OCI-LY1 (cell line): Measurements from ENCODE around the gene MTMR1.

Experiments
- H2AFZ ChIP-seq: fragments of 200-600 bp; sonication (generic), shearing (Covaris generic); 2 replicates; pipeline ENCODE4 v1.6.0; 2014; ENCODE audit warnings: antibody characterized with exemption, mild to moderate bottlenecking, low read length
- H3F3A ChIP-seq: fragments of 200-600 bp; sonication (generic), shearing (Covaris generic); 2 replicates; pipeline ENCODE4 v1.6.0; 2014; ENCODE audit warnings: mild to moderate bottlenecking, antibody characterized with exemption, low read length, moderate library complexity; ENCODE audit not compliant: insufficient read depth
- H3K27ac ChIP-seq: fragments of 200-600 bp; sonication (generic); 2 replicates; pipeline ENCODE4 v1.5.1; 2014; ENCODE audit warnings: low read length, mixed run types, mild to moderate bottlenecking, low read depth; ENCODE audit not compliant: poor library complexity, severe bottlenecking
- H3K27me3 ChIP-seq: fragments of 200-600 bp; sonication (generic); 2 replicates; pipeline ENCODE4 v1.6.0; 2014; ENCODE audit warnings: antibody characterized with exemption, mild to moderate bottlenecking, low read length, moderate library complexity; ENCODE audit not compliant: insufficient read depth
- H3K36me3 ChIP-seq: fragments of 200-600 bp; sonication (generic); 2 replicates; pipeline ENCODE4 v1.6.1; 2014; ENCODE audit warnings: mild to moderate bottlenecking, antibody characterized with exemption, low read length, moderate library complexity, mixed read lengths; ENCODE audit not compliant: insufficient read depth
- H3K4me1 ChIP-seq: fragments of 200-600 bp; sonication (generic); 2 replicates; pipeline ENCODE4 v1.5.1; 2014; ENCODE audit warnings: mild to moderate bottlenecking, low read length, moderate library complexity; ENCODE audit not compliant: insufficient read depth, severe bottlenecking
- H3K4me2 ChIP-seq: fragments of 200-600 bp; sonication (generic), shearing (Covaris generic); 2 replicates; pipeline ENCODE4 v1.6.1; 2014; ENCODE audit warnings: low read length
- H3K4me3 ChIP-seq: fragments of 200-600 bp; sonication (generic); 2 replicates; pipeline ENCODE4 v1.5.1; 2014; ENCODE audit warnings: low read length, low read depth, mild to moderate bottlenecking, mixed read lengths; ENCODE audit not compliant: poor library complexity, severe bottlenecking
- H3K79me2 ChIP-seq: fragments of 200-600 bp; shearing (Covaris generic); 2 replicates; pipeline ENCODE4 v1.6.1; 2016; ENCODE audit warnings: mixed run types, low read length, mixed read lengths; ENCODE audit not compliant: insufficient read depth
- H3K9ac ChIP-seq: fragments of 200-600 bp; sonication (generic), shearing (Covaris generic); 2 replicates; pipeline ENCODE4 v1.6.1; 2014; ENCODE audit warnings: mild to moderate bottlenecking, low read length, mixed read lengths
- H3K9me2 ChIP-seq: fragments of 200-600 bp; sonication (generic), shearing (Covaris generic); 2 replicates; pipeline ENCODE4 v1.6.1; 2014; ENCODE audit warnings: low read depth, mild to moderate bottlenecking, low read length, mixed read lengths
- H3K9me3 ChIP-seq: fragments of 200-600 bp; shearing (Covaris generic); 2 replicates; pipeline ENCODE4 v1.6.1; 2014; ENCODE audit warnings: low read length, mixed read lengths
- H4K20me1 ChIP-seq: fragments of 200-600 bp; sonication (generic), shearing (Covaris generic); 2 replicates; pipeline ENCODE4 v1.6.0; 2016; ENCODE audit warnings: mild to moderate bottlenecking, low read length; ENCODE audit not compliant: insufficient read depth
- EZH2 ChIP-seq: fragments of 200-600 bp; sonication (generic), shearing (Covaris generic); IDR thresholded peaks from 2 replicates; pipeline ENCODE4 v1.8.0; 2017; ENCODE audit warnings: borderline replicate concordance, mixed run types, mild to moderate bottlenecking, antibody characterized with exemption, low read length, moderate library complexity, mixed read lengths
- TF ChIP-seq, protein P1 (sequence below): fragments of 200-600 bp; sonication (generic), shearing (Covaris generic); IDR thresholded peaks from 2 replicates; pipeline ENCODE4 v1.5.1; 2017; ENCODE audit warnings: mild to moderate bottlenecking, antibody characterized with exemption, low read length, moderate library complexity, mixed read lengths

Gene MTMR1

DNA sequence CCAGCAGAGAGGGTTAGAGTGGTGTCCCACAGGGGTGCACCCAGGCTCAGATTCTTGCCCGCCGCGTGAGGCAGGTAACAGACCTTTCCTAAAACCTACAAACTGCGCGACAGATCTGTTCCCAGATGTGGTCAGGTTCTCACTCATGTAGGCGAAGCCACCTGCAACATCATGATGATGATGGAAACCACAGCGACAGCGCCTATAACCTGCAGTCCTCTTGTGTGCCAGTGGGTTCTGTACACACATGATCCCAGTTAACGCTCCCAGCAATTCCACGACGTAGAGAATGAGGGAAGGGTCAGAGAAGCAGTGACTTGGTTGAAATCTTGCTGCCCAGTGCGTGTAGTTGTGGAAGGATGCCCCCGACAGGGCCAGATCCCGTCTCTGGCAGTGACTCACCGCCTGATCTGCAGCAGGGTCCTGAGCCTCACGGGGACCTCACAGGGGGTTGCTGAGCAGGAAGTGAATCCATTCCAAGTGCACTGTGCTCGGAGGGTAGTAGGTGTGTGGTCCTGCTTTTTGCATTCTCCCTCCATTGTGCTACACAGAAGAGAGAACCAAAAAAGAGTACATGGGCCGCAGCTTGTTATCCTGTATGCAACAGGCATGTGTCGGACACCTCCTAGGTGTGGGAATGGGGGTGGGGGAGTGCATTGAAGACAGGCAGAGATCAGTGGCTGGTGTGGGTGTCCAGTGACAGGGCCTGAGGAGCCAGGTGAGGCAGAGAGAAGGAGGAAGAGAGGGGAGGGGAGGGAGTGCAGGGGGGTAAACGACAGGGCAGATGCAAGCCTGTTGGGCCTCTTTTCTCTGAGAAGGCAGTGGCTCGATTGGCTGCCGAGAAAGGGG is 66.6 kb downstream of the MTMR1 start:
- no peaks in the 10 kb centered on the region for H3K4me1 ChIP-seq
- no peaks in the 10 kb centered on the region for H4K20me1 ChIP-seq
- H3K9ac ChIP-seq, result no peak overlapping the region
- no peak overlapping the region for H2AFZ ChIP-seq
- no peaks in the 10 kb centered on the region for H3K9me3 ChIP-seq
- TF ChIP-seq, protein P1, sequence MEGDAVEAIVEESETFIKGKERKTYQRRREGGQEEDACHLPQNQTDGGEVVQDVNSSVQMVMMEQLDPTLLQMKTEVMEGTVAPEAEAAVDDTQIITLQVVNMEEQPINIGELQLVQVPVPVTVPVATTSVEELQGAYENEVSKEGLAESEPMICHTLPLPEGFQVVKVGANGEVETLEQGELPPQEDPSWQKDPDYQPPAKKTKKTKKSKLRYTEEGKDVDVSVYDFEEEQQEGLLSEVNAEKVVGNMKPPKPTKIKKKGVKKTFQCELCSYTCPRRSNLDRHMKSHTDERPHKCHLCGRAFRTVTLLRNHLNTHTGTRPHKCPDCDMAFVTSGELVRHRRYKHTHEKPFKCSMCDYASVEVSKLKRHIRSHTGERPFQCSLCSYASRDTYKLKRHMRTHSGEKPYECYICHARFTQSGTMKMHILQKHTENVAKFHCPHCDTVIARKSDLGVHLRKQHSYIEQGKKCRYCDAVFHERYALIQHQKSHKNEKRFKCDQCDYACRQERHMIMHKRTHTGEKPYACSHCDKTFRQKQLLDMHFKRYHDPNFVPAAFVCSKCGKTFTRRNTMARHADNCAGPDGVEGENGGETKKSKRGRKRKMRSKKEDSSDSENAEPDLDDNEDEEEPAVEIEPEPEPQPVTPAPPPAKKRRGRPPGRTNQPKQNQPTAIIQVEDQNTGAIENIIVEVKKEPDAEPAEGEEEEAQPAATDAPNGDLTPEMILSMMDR, result no peak
- no peak for TF ChIP-seq EZH2
- no peak overlapping the region for H3K4me2 ChIP-seq
- H3K27me3 ChIP-seq, result no peaks in the 10 kb centered on the region
- H3K36me3 ChIP-seq, result peaks cover 4% of the 10 kb centered on the region; the same call in 1 of the 2 replicates
- no peak overlapping the region for H3K4me3 ChIP-seq
- H3K79me2 ChIP-seq, result no peaks in the 10 kb centered on the region
- no peak overlapping the region for H3K27ac ChIP-seq
- H3K9me2 ChIP-seq, result no peaks in the 10 kb centered on the region
- no peaks in the 10 kb centered on the region for H3F3A ChIP-seq

DNA sequence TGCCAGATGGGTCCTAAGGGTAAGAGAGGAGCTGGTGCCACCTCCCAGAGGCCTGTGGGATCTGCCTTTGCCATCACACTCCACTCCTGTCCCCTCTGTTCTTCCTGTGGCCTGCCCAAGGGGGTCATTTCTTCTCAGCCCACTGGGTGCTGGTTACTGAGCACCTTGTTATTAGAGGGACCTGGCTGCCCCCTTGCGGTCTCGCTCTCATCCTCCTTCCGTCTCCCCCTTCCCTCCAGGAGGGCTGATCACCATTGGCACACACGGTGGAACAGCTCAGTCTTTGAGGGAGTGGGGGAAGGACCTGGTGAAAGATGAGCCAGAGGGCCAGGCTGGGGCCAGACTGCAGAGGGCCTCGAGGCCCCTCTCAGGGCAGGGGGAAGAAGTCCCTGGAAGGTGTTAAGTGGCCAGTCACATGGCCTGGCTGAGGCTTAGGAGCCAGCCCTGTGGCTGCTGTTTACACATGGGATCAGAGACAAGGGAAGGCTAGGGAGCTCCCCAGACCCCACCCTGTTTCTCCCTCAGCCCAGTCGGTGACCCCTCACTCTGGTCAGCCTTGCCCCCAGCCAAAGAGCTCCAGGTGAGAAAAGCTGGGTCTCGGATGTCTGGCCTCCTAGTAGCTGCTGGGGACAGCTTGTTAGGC is 68.1 kb downstream of the MTMR1 start:
- no peaks in the 10 kb centered on the region for H3K9me2 ChIP-seq
- H3K9me3 ChIP-seq, result no peaks in the 10 kb centered on the region
- H3K9ac ChIP-seq, result no peak overlapping the region
- no peak overlapping the region for H3K27ac ChIP-seq
- H3F3A ChIP-seq, result no peaks in the 10 kb centered on the region
- H3K4me2 ChIP-seq, result no peak overlapping the region
- no peaks in the 10 kb centered on the region for H4K20me1 ChIP-seq
- no peaks in the 10 kb centered on the region for H3K27me3 ChIP-seq
- H3K4me1 ChIP-seq, result no peaks in the 10 kb centered on the region
- no peaks in the 10 kb centered on the region for H3K36me3 ChIP-seq
- no peak for TF ChIP-seq EZH2
- TF ChIP-seq, protein P1, result no peak
- H3K79me2 ChIP-seq, result no peaks in the 10 kb centered on the region
- H3K4me3 ChIP-seq, result no peak overlapping the region
- H2AFZ ChIP-seq, result no peak overlapping the region

DNA sequence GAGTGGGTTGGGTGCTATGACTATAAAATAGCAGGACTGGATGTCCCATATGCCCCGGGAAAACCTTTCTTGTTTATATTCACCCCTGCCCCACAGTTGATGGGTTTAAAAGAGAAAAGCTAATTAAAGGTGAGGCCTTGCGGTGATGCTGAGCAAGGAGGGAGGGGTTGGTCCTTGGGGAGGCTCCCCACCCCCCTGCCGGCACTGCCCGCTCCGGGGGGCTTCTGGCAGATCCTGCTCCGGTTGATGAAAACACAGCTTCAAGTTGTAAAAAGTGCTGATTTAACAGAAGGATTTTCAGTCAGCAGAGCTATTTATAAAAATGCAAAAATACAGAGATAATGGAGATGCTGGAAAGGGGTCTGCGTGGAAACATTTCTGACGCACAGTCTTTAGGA is 68.6 kb downstream of the MTMR1 start:
- Histone ChIP-seq H4K20me1 (no peaks in the 10 kb centered on the region), H3K79me2 (no peaks in the 10 kb centered on the region), H3K9me2 (no peaks in the 10 kb centered on the region), H3K27ac (no peak overlapping the region), H3K27me3 (no peaks in the 10 kb centered on the region), H3K4me2 (no peak overlapping the region), H3K9me3 (no peaks in the 10 kb centered on the region), H3K9ac (no peak overlapping the region), H3K4me3 (no peak overlapping the region), H3K36me3 (no peaks in the 10 kb centered on the region), H3K4me1 (no peaks in the 10 kb centered on the region), H2AFZ (no peak overlapping the region), H3F3A (no peaks in the 10 kb centered on the region)
- no peak for TF ChIP-seq EZH2
- TF ChIP-seq, protein P1, result no peak
